ENCODE results near the gene NEURL1.

DNA sequence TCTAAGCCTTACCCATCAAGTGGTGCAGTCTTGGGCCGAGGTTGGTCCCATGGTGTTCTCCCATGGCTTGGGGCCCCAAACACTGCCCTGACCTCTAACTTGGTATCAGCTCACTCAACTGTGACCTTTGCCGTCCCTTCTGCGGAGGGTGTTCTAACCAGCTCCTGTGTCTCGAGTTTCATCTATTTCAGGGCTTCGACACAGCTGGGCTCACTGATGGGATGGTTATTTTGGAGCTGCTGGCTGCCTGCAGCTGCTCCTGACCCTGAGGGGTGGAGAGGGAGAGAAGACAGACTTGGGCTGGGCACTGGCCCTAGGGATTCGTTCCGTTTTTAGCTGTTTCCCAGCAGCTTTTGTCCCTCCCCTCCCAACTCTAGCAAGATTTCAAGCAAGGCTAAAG is 86.9 kb downstream of the NEURL1 start:
- TF ChIP-seq, protein P1, sequence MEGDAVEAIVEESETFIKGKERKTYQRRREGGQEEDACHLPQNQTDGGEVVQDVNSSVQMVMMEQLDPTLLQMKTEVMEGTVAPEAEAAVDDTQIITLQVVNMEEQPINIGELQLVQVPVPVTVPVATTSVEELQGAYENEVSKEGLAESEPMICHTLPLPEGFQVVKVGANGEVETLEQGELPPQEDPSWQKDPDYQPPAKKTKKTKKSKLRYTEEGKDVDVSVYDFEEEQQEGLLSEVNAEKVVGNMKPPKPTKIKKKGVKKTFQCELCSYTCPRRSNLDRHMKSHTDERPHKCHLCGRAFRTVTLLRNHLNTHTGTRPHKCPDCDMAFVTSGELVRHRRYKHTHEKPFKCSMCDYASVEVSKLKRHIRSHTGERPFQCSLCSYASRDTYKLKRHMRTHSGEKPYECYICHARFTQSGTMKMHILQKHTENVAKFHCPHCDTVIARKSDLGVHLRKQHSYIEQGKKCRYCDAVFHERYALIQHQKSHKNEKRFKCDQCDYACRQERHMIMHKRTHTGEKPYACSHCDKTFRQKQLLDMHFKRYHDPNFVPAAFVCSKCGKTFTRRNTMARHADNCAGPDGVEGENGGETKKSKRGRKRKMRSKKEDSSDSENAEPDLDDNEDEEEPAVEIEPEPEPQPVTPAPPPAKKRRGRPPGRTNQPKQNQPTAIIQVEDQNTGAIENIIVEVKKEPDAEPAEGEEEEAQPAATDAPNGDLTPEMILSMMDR (conservative IDR thresholded peaks at IDR 0.05; ENCODE audit: low read length): no peak
- TF ChIP-seq EZH2phosphoT487 (IDR thresholded peaks at IDR 0.05; ENCODE audit: borderline replicate concordance): no peak
